ENCODE measurements around the gene EML3. TPM values are rescaled to one million over a fixed set of nuclear protein-coding genes. Genes with fewer than 3 reads are reported as not detected.
A peak's percentile ranks its signal among the peaks of the same experiment; 100 is the strongest.
"Not testable (repeated sequence)": the region's sequence is repeated elsewhere in the genome, so short reads cannot be mapped to it uniquely, and the experiment has no call there.

The EML3 gene
- polyA plus RNA-seq, 1 donor from 2014 or later = 13.8 TPM

GRCh38 chr11:62575837-62576236 lies 36.7 kb downstream of the EML3 start:
- peak overlapping the region in 2 of 3 donors; percentile 40 to 87 for H3K27ac Mint-ChIP-seq
- H3K27me3 Mint-ChIP-seq = no peaks in the 10 kb centered on the region

GRCh38 chr11:62575156-62575555 lies 37.4 kb downstream of the EML3 start:
- peak overlapping the region in 1 of 3 donors; percentile 87 for H3K27ac Mint-ChIP-seq
- H3K27me3 Mint-ChIP-seq = no peaks in the 10 kb centered on the region
- H3K4me1 Mint-ChIP-seq = peaks cover 26 to 36% (median 33%) of the 10 kb centered on the region in 3 donors
- H3K9me3 Mint-ChIP-seq = no peaks in the 10 kb centered on the region
- H3K4me3 Mint-ChIP-seq = peak overlapping the region; percentile 10 to 98 (median 80)
- H3K36me3 Mint-ChIP-seq = no peaks in the 10 kb centered on the region

More at GRCh38 chr11:62575837-62576236, 36.7 kb downstream of the EML3 start:
- H3K4me1 Mint-ChIP-seq = peaks cover 25 to 34% (median 29%) of the 10 kb centered on the region in 3 donors
- no peaks in the 10 kb centered on the region for H3K9me3 Mint-ChIP-seq
- H3K36me3 Mint-ChIP-seq = no peaks in the 10 kb centered on the region
- H3K4me3 Mint-ChIP-seq = peak overlapping the region; percentile 10 to 87 (median 64)

- Mint-ChIP-seq H3K9me3 (no peaks in the 10 kb centered on the region), H3K27me3 (no peaks in the 10 kb centered on the region), H3K36me3 (peaks cover under 1% of the 10 kb centered on the region), H3K4me1 (peaks cover 26 to 36% (median 36%) of the 10 kb centered on the region in 3 donors), H3K4me3 (peak overlapping the region; percentile 96 to 98 (median 97)), H3K27ac (peak overlapping the region; percentile 87 to 97 (median 96))
Measured at GRCh38 chr11:62574363-62575071, 38.1 kb downstream of the EML3 start.

GRCh38 chr11:62573592-62574362 lies 38.8 kb downstream of the EML3 start, which contains the start of gene EEF1G:
Gene EEF1G (minus strand): TSS chr11:62573891. CDS start chr11:62573842, 49 bp downstream.
- Mint-ChIP-seq H3K27ac (peak within 1 kb of the TSS; percentile 87 to 97 (median 96)), H3K27me3 (no peaks in the 10 kb centered on the region), H3K4me3 (peak within 1 kb of the TSS; percentile 96 to 98 (median 97)), H3K9me3 (no peaks in the 10 kb centered on the region), H3K36me3 (peaks cover 2% of the 10 kb centered on the region), H3K4me1 (peaks cover 26 to 37% (median 36%) of the 10 kb centered on the region in 3 donors)

- Mint-ChIP-seq H3K36me3 (peaks cover 2% of the 10 kb centered on the region), H3K27me3 (no peaks in the 10 kb centered on the region), H3K27ac (peak overlapping the region; percentile 87 to 97 (median 96)), H3K9me3 (no peaks in the 10 kb centered on the region), H3K4me3 (peak overlapping the region; percentile 96 to 98 (median 97)), H3K4me1 (peaks cover 28 to 39% (median 36%) of the 10 kb centered on the region in 3 donors)
Measured at GRCh38 chr11:62573006-62573591, 39.5 kb downstream of the EML3 start.

- Mint-ChIP-seq H3K36me3 (peaks cover 2% of the 10 kb centered on the region), H3K27me3 (no peaks in the 10 kb centered on the region), H3K9me3 (no peaks in the 10 kb centered on the region), H3K4me3 (peak overlapping the region; percentile 96 to 98 (median 97)), H3K4me1 (peaks cover 27 to 40% (median 36%) of the 10 kb centered on the region in 3 donors), H3K27ac (peak overlapping the region; percentile 87 to 97 (median 96))
Measured at GRCh38 chr11:62572431-62572830, 40.1 kb downstream of the EML3 start.

- peak overlapping the region in 1 of 4 donors; percentile 97 for H3K4me3 Mint-ChIP-seq
- peaks cover 26 to 47% (median 36%) of the 10 kb centered on the region in 3 donors for H3K4me1 Mint-ChIP-seq
- not testable (repeated sequence) for H3K27me3 Mint-ChIP-seq, H3K9me3 Mint-ChIP-seq, H3K36me3 Mint-ChIP-seq
- H3K27ac Mint-ChIP-seq = peak overlapping the region; percentile 4 to 93 (median 57)
Measured at GRCh38 chr11:62571493-62571892, 41.1 kb downstream of the EML3 start.

GRCh38 chr11:62570903-62571302 lies 41.7 kb downstream of the EML3 start:
- Mint-ChIP-seq H3K4me1 (peaks cover 29 to 47% (median 40%) of the 10 kb centered on the region in 3 donors), H3K27ac (peak overlapping the region; percentile 4 to 71 (median 57)), H3K4me3 (peak overlapping the region in 1 of 4 donors; percentile 97)
- H3K27me3 Mint-ChIP-seq, H3K9me3 Mint-ChIP-seq, H3K36me3 Mint-ChIP-seq: not testable (repeated sequence)

GRCh38 chr11:62569611-62570010 lies 43.0 kb downstream of the EML3 start:
- H3K27ac Mint-ChIP-seq = no peak overlapping the region
- H3K9me3 Mint-ChIP-seq = no peaks in the 10 kb centered on the region
- H3K4me3 Mint-ChIP-seq = peak overlapping the region in 1 of 4 donors; percentile 49
- no peaks in the 10 kb centered on the region for H3K27me3 Mint-ChIP-seq
- peaks cover 4% of the 10 kb centered on the region for H3K36me3 Mint-ChIP-seq
- peaks cover 23 to 44% (median 42%) of the 10 kb centered on the region in 3 donors for H3K4me1 Mint-ChIP-seq

GRCh38 chr11:62567018-62567633 lies 45.4 kb downstream of the EML3 start:
- Mint-ChIP-seq H3K4me1 (peaks cover 13 to 30% (median 26%) of the 10 kb centered on the region in 3 donors), H3K27ac (peak overlapping the region in 2 of 3 donors; percentile 67 to 83), H3K27me3 (no peaks in the 10 kb centered on the region), H3K9me3 (no peaks in the 10 kb centered on the region), H3K4me3 (peak overlapping the region in 2 of 4 donors; percentile 18 to 67), H3K36me3 (peaks cover 4% of the 10 kb centered on the region)

- Mint-ChIP-seq H3K4me1 (peaks cover 12 to 27% (median 24%) of the 10 kb centered on the region in 3 donors), H3K27me3 (no peaks in the 10 kb centered on the region), H3K9me3 (no peaks in the 10 kb centered on the region), H3K36me3 (peaks cover 4% of the 10 kb centered on the region), H3K4me3 (no peak overlapping the region), H3K27ac (peak overlapping the region in 1 of 3 donors; percentile 67)
Measured at GRCh38 chr11:62566247-62566646, 46.3 kb downstream of the EML3 start.

GRCh38 chr11:62565100-62565802 lies 47.3 kb downstream of the EML3 start:
- no peak overlapping the region for H3K4me3 Mint-ChIP-seq
- H3K9me3 Mint-ChIP-seq = no peaks in the 10 kb centered on the region
- no peaks in the 10 kb centered on the region for H3K27me3 Mint-ChIP-seq
- H3K4me1 Mint-ChIP-seq = peaks cover 13 to 26% (median 24%) of the 10 kb centered on the region in 3 donors
- peak overlapping the region in 1 of 3 donors; percentile 67 for H3K27ac Mint-ChIP-seq
- H3K36me3 Mint-ChIP-seq = peaks cover 4% of the 10 kb centered on the region

GRCh38 chr11:62561677-62562230 lies 50.8 kb downstream of the EML3 start:
- H3K27me3 Mint-ChIP-seq, H3K36me3 Mint-ChIP-seq, H3K9me3 Mint-ChIP-seq: not testable (repeated sequence)
- Mint-ChIP-seq H3K27ac (peak overlapping the region; percentile 38 to 67 (median 64)), H3K4me3 (peak overlapping the region in 1 of 4 donors; percentile 50), H3K4me1 (peaks cover 24 to 38% (median 32%) of the 10 kb centered on the region in 3 donors)
